Measurements from ENCODE around the gene PLEKHG3. TPM values are rescaled to one million over a fixed set of nuclear protein-coding genes. Genes with fewer than 3 reads are reported as not detected.

PLEKHG3 gene
- total and polyA plus RNA-seq, 7 donors = 1.9 to 8.2 (median 5.2) TPM

GRCh38 chr14:64741961-64742360 is 37.7 kb downstream of the PLEKHG3 start:
- 92 to 96% (median 95%) methylated on average over 15 of the region's 15 CpGs for WGBS, 3 donors
- ATAC-seq (no peak), DNase-seq (no peak)
- no peak overlapping the region for H3K27ac ChIP-seq
- H3K9me3 ChIP-seq = no peaks in the 10 kb centered on the region
- peaks cover 0 to 24% of the 10 kb centered on the region in 2 donors for H3K36me3 ChIP-seq (ENCODE audit: insufficient read depth in 1 of 2, low read depth in 1 of 2)
- no peak overlapping the region for H3K4me3 ChIP-seq
- H3K4me1 ChIP-seq = peaks cover 17% of the 10 kb centered on the region
- TF ChIP-seq CTCF (IDR thresholded peaks at IDR 0.05) = no peak
- no peaks in the 10 kb centered on the region for H3K27me3 ChIP-seq (ENCODE audit: insufficient read depth in 3 of 3, low read length in 2 of 3)
- intact Hi-C loops (cut with DNase I) = no loop called here

GRCh38 chr14:64743061-64743460 is 38.8 kb downstream of the PLEKHG3 start:
- 95 to 96% (median 95%) methylated on average over 25 to 27 of the region's 27 CpGs for WGBS, 3 donors
- peaks cover 0 to 28% of the 10 kb centered on the region in 2 donors for H3K36me3 ChIP-seq (ENCODE audit: insufficient read depth in 1 of 2, low read depth in 1 of 2)
- peak in 1 of 4 donors; percentile 1 for ATAC-seq

GRCh38 chr14:64745511-64746091 is 41.4 kb downstream of the PLEKHG3 start:
- peaks cover 20% of the 10 kb centered on the region for H3K4me1 ChIP-seq
- peaks cover 0 to 53% of the 10 kb centered on the region in 2 donors for H3K36me3 ChIP-seq (ENCODE audit: insufficient read depth in 1 of 2, low read depth in 1 of 2)
- DNase-seq (peak in 1 of 2 donors; percentile 66), ATAC-seq (peak; percentile 44 to 70 (median 61))
- no peak overlapping the region for H3K4me3 ChIP-seq
- no peaks in the 10 kb centered on the region for H3K9me3 ChIP-seq
- WGBS, 3 donors = 51 to 62% (median 55%) methylated on average over 8 of the region's 8 CpGs
- TF ChIP-seq CTCF (IDR thresholded peaks at IDR 0.05) = no peak
- peak overlapping the region; percentile 70 for H3K27ac ChIP-seq
- no peaks in the 10 kb centered on the region for H3K27me3 ChIP-seq (ENCODE audit: insufficient read depth in 3 of 3, low read length in 2 of 3)
- intact Hi-C loops (cut with DNase I) = loop anchor here in 1 of 2 donors (5.0 kb wide), 1 partner anchor 73 kb away; no protein-coding TSS in a partner anchor

More at GRCh38 chr14:64743061-64743460, 38.8 kb downstream of the PLEKHG3 start:
- H3K27ac ChIP-seq = no peak overlapping the region
- H3K27me3 ChIP-seq (ENCODE audit: insufficient read depth in 3 of 3, low read length in 2 of 3) = no peaks in the 10 kb centered on the region
- DNase-seq = no peak
- intact Hi-C loops (cut with DNase I) = no loop called here
- H3K9me3 ChIP-seq = no peaks in the 10 kb centered on the region
- H3K4me3 ChIP-seq = no peak overlapping the region
- TF ChIP-seq CTCF (IDR thresholded peaks at IDR 0.05) = no peak
- H3K4me1 ChIP-seq = peaks cover 20% of the 10 kb centered on the region

DNA sequence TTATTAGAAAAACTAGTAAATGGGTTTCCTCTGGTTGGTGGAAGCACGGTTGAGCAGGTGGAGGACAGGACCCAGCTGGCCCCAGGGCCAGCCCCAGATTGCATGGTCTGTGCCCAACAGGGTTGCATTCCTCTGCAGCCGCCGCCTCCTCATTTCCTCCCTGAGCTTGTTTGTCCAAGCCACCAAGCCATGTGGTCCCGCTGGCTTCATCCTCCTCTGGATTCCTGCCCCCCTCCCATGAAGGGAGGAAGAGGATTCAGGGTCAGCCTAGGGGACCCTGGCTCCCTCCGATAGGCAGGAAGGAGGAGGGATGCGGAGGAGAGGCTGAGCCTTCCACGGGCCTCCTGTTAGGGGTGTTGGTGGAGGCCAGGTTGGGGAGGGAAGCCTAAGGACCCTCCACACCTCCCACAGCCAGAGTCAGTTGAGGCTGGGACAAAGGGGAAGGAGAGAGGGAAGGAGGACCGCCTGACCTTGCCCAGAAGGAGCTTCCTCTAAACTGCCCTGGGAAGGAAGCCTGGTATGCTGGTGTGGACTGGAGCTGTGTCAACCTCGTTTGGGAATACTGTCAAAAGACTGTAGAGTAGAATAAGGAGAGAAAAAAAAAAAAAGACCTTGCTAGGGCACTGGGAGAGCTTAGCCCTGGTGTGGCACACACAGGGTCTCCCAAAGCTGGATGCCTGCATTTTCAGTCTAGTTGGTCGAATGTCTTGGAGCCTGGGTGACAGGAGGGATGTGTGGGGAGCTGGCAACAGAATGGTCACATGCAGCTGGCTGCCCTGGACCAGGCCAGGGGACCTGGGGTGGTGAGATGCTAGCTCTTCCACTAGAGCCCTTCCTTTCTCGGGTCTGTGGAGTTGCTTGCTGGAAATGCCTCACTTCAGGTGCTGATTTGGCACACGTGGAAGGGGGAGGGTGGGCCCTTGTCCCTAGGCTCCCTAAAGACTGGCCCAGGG is 42.4 kb downstream of the PLEKHG3 start:
- TF ChIP-seq CTCF (IDR thresholded peaks at IDR 0.05) = no peak
- H3K4me1 ChIP-seq = peaks cover 20% of the 10 kb centered on the region
- H3K36me3 ChIP-seq (ENCODE audit: insufficient read depth in 1 of 2, low read depth in 1 of 2) = peaks cover 0 to 53% of the 10 kb centered on the region in 2 donors
- no peaks in the 10 kb centered on the region for H3K9me3 ChIP-seq
- intact Hi-C loops (cut with DNase I) = loop anchor here in 1 of 2 donors (5.0 kb wide), 1 partner anchor 74 kb away; no protein-coding TSS in a partner anchor
- H3K4me3 ChIP-seq = no peak overlapping the region
- ATAC-seq (peak in 3 of 4 donors; percentile 7 to 16 (median 12)), DNase-seq (no peak)
- H3K27ac ChIP-seq = peak overlapping the region; percentile 43
- 14 to 26% (median 23%) methylated on average over 12 of the region's 12 CpGs for WGBS, 3 donors
- no peaks in the 10 kb centered on the region for H3K27me3 ChIP-seq (ENCODE audit: insufficient read depth in 3 of 3, low read length in 2 of 3)
